ENCODE data around the gene PDK1. TPM values are rescaled to one million over a fixed set of nuclear protein-coding genes. Genes with fewer than 3 reads are reported as not detected.
"Not testable (repeated sequence)": the region's sequence is repeated elsewhere in the genome, so short reads cannot be mapped to it uniquely, and the experiment has no call there.

The PDK1 gene
- polyA plus RNA-seq, 2 of the 4 experiments (the other 2 are of a cell fraction), result 1.2 to 12.9 TPM

- TF ChIP-seq CBX8 (IDR thresholded peaks at IDR 0.05) (no peak), HOXA7 (CRISPR knock-in tag; IDR thresholded peaks at IDR 0.05) (no peak), HOXB5 (CRISPR knock-in tag; IDR thresholded peaks at IDR 0.05) (no peak), EHF (CRISPR knock-in tag; IDR thresholded peaks at IDR 0.05) (no peak), JUNB (IDR thresholded peaks at IDR 0.05) (no peak), USF2 (IDR thresholded peaks at IDR 0.05) (no peak), RFX5 (IDR thresholded peaks at IDR 0.05) (no peak), ZFP36 (IDR thresholded peaks at IDR 0.05; ENCODE audit: borderline replicate concordance, partially characterized antibody) (no peak), TFCP2L1 (CRISPR knock-in tag; IDR thresholded peaks at IDR 0.05) (no peak), PHF8 (IDR thresholded peaks at IDR 0.05; ENCODE audit: borderline replicate concordance, low read depth) (no peak), MAZ (IDR thresholded peaks at IDR 0.05; ENCODE audit: borderline replicate concordance, low read depth, low read length) (no peak), ZC3H11A (IDR thresholded peaks at IDR 0.05) (no peak), HMGXB4 (CRISPR knock-in tag; IDR thresholded peaks at IDR 0.05; ENCODE audit: borderline replicate concordance) (no peak), GATA3 (IDR thresholded peaks at IDR 0.05; ENCODE audit: borderline replicate concordance) (no peak), SREBF2 (IDR thresholded peaks at IDR 0.05) (no peak), TP53 (CRISPR knock-in tag; IDR thresholded peaks at IDR 0.05) (no peak), SMC3 (IDR thresholded peaks at IDR 0.05) (no peak), MAFK (IDR thresholded peaks at IDR 0.05; ENCODE audit: partially characterized antibody) (no peak)
- TF ChIP-seq, protein P1, sequence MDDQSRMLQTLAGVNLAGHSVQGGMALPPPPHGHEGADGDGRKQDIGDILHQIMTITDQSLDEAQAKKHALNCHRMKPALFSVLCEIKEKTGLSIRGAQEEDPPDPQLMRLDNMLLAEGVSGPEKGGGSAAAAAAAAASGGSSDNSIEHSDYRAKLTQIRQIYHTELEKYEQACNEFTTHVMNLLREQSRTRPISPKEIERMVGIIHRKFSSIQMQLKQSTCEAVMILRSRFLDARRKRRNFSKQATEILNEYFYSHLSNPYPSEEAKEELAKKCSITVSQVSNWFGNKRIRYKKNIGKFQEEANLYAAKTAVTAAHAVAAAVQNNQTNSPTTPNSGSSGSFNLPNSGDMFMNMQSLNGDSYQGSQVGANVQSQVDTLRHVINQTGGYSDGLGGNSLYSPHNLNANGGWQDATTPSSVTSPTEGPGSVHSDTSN (IDR thresholded peaks at IDR 0.05), result no peak
- TF ChIP-seq, protein P2, sequence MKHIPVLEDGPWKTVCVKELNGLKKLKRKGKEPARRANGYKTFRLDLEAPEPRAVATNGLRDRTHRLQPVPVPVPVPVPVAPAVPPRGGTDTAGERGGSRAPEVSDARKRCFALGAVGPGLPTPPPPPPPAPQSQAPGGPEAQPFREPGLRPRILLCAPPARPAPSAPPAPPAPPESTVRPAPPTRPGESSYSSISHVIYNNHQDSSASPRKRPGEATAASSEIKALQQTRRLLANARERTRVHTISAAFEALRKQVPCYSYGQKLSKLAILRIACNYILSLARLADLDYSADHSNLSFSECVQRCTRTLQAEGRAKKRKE (CRISPR knock-in tag; IDR thresholded peaks at IDR 0.05; ENCODE audit: low read depth), result no peak
- ChIA-PET CTCF (no interaction called here), POLR2A (no interaction called here)
- WGBS (ENCODE audit: missing lambda C conversion rate), result 90% methylated on average over 1 of the region's 1 CpG
- H3K27ac ChIP-seq, result no peak overlapping the region
- DNase-seq (ENCODE audit: low read depth in 1 of 2, low spot score in 1 of 2), result no peak
- no peak for ATAC-seq
- H3K4me3 ChIP-seq, result no peak overlapping the region
- no peaks in the 10 kb centered on the region for H3K4me1 ChIP-seq
- H3K9me3 ChIP-seq, result no peaks in the 10 kb centered on the region
- FAIRE-seq, result no peak
- no peak overlapping the region for H3K4me2 ChIP-seq
Measured at GRCh38 chr2:172549131-172549530, 6.8 kb upstream of the PDK1 start.

DNA sequence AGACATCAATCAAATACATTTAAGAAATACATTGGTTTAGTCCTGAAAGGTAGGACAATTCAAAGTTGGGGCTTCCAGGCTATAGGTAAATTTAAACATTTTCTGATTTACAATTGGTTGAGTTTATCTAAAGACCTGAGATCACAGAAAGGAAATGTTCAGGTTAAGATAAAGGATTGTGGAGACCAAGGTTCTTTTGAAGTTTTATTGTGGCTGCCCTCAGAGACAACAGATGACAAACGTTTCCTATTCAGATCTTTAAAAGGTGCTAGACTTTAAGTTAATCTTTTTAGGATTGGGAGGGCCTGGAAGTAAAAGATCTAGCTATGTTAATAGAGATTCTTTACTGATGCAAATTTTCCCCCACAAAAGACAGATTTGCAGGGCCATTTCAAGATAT, 6.1 kb upstream of the PDK1 start:
- ATAC-seq; DNase-seq (ENCODE audit: low read depth in 1 of 2, low spot score in 1 of 2); FAIRE-seq; H3K27ac ChIP-seq; H3K4me3 ChIP-seq; H3K9me3 ChIP-seq; H3K4me1 ChIP-seq; CTCF ChIA-PET; POLR2A ChIA-PET; H3K4me2 ChIP-seq: not testable (repeated sequence)
- WGBS (ENCODE audit: missing lambda C conversion rate), result 45% methylated on average over 1 of the region's 1 CpG

- no peaks in the 10 kb centered on the region for H3K9me3 ChIP-seq
- peaks cover 5% of the 10 kb centered on the region; the same call in 2 of the 3 replicates for H3K4me1 ChIP-seq
- H3K4me3 ChIP-seq, result no peak overlapping the region
- ATAC-seq (no peak), DNase-seq (ENCODE audit: low read depth in 1 of 2, low spot score in 1 of 2) (no peak), FAIRE-seq (no peak)
- ChIA-PET CTCF (no interaction called here), POLR2A (no interaction called here)
- no peak overlapping the region for H3K27ac ChIP-seq
- no peak overlapping the region for H3K4me2 ChIP-seq
- TF ChIP-seq HOXA7 (CRISPR knock-in tag; IDR thresholded peaks at IDR 0.05) (no peak), RNF2 (IDR thresholded peaks at IDR 0.05; ENCODE audit: borderline replicate concordance, low read depth) (no peak), KDM5A (IDR thresholded peaks at IDR 0.05) (no peak), ESRRA (IDR thresholded peaks at IDR 0.05; ENCODE audit: borderline replicate concordance, low read length) (no peak), KDM1A (IDR thresholded peaks at IDR 0.05; ENCODE audit: low read depth) (no peak), USF2 (IDR thresholded peaks at IDR 0.05) (no peak), BCL3 (IDR thresholded peaks at IDR 0.05) (no peak), NR3C1 (IDR thresholded peaks at IDR 0.05) (no peak)
- TF ChIP-seq, protein P3, sequence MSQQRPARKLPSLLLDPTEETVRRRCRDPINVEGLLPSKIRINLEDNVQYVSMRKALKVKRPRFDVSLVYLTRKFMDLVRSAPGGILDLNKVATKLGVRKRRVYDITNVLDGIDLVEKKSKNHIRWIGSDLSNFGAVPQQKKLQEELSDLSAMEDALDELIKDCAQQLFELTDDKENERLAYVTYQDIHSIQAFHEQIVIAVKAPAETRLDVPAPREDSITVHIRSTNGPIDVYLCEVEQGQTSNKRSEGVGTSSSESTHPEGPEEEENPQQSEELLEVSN (IDR thresholded peaks at IDR 0.05; ENCODE audit: borderline replicate concordance, low read depth), result no peak
- TF ChIP-seq, protein P4, sequence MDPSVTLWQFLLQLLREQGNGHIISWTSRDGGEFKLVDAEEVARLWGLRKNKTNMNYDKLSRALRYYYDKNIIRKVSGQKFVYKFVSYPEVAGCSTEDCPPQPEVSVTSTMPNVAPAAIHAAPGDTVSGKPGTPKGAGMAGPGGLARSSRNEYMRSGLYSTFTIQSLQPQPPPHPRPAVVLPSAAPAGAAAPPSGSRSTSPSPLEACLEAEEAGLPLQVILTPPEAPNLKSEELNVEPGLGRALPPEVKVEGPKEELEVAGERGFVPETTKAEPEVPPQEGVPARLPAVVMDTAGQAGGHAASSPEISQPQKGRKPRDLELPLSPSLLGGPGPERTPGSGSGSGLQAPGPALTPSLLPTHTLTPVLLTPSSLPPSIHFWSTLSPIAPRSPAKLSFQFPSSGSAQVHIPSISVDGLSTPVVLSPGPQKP (IDR thresholded peaks at IDR 0.05; ENCODE audit: low read depth, low read length), result no peak
Measured at GRCh38 chr2:172550419-172550818, 5.5 kb upstream of the PDK1 start.

Data from A549 (cell line).